ENCODE measurements around the gene IL16.

IL16 gene

DNA sequence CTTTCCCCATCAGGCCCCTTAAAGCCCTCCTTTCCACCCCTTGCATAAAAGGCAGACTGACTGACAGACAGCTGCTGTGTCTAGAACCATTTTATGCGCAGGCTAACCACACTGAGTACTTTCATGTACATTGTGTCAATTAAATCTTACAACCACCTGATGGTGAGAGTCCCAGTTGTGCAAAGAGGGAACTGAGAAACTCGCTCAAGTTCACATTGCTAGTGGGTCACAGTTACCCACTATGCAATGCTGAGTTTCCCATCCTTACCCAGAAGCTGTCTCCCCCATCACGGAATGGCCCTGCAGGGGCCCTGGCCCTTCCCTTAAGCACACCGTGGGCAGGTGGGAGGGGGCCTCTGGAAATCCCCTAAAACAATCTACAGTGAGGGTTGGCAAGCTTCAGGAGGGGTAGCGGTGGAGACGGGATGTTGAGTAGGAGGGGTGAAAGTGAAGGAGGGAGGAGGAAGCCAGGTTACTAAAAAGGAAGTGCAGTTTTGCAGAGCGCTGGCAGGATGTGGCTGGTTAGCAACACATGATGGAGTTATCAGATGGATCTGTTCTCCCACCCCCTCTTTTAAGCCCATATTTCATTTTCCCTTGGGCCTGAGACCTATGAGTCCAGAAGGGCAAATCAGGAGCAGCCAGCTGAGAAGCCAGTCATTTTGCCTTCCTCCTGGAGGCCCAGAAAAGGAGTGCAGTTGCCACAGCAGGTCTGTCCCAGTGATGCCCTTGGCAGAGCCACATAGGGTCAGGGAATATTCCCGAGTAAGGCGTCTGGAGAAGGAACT lies 97.2 kb downstream of the IL16 start:
- DNase-seq (ENCODE audit: low read depth in 2 of 2) = peak; percentile 59 to 68

DNA sequence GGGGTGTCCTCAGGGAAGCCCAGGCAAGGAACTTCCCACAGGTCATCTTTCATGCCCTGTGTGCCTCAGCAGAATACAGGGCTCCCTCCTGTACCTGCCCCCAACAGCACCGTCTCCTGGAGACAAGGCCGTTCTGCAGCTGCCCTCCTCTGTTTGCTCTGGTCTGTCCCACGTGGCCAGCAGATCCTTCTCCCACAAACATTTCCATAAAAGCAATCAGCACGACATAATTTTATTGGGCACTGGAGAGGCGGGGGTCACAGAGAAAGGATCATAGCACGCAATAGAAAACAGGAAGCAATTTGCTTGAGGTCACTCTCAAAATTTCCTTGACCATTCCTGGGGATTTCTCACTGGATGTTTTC lies 97.8 kb downstream of the IL16 start:
- DNase-seq (ENCODE audit: low read depth in 2 of 2) = no peak

DNA sequence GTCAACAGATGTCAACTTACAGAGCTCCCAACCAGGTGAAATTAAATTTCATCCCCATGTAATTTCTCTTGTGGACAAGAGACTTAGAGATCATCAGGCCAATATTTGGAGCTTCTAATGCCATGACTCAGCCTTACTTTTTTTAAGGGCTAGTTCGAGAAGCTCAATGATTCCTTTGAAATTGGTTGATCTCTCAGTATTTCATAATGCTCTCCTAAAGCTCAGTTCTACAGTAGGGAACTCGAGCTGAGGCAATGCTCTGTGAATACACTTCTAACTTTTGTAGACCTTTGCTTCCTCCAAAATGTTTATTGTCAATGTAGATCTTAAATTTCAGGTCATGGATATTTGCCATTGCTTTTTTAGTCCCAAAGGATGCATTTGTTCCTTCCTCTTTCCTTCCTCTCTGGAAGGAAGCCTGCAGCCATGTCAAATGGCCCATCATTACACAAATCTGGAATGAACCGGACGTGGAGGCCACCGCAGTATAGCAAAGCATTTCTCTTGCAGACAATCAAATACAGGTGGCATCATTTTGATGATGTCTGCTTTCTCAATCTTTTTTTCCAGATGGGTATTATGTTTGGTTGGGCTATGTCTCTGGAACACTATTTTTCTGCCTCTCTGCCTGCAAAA lies 98.9 kb downstream of the IL16 start:
- no peak for DNase-seq (ENCODE audit: low read depth in 2 of 2)

DNA sequence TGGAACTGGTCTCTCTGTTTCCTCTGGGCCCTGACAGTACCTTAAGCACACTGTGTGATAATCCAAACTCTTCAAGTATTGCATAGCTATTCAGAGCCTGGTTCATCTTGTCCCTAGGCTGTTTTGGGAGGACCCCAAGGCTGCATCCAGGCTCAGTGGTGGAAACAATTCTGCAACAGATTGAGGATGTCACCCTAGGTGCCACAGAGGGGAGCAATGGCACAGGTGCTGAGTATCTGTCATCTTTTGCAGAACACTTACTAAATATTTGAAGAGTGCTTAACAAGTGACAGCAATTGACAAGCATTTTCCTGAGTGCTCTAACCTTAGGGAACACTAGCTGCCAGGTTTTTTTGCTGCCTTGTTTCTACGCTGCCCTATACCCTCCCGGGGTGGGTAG lies 99.5 kb downstream of the IL16 start:
- no peak for DNase-seq (ENCODE audit: low read depth in 2 of 2)

DNA sequence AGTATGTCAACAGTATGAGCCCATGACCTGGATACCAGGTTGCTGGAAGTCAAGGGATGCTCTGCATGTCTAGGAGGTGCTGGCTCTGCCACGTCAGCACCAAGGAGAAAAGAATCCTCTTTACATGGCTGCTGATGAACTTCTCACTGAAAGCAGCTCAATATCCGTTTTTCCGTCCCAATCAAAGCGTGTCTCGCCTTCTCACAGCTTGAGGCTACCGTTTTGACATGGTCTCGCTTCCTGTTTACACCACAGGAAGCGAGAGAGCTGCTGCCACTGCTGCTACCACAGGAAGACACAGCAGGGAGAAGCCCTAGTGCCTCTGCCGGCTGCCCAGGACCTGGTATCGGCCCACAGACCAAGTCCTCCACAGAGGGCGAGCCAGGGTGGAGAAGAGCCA lies 100.0 kb downstream of the IL16 start:
- DNase-seq (ENCODE audit: low read depth in 2 of 2) = peak; percentile 51

DNA sequence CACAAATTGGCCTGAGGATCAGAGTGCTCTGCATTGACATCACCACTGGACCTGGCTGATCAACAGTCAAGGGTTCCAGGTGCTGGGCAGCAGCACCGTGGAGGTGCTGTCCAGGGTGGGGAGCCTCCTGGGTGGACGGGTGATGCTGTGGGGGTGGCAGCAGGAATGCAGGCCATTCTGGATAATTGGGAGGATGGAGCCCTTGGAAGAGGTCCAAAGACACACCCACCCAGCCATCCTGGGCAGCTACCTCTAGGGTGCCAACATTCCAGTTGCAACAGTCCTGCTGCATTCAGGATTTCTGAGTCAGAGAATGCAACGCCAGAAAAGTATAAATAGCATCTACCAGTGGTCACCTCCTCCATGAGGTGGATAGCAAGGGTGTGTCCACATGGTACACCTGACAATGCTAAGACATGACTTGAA lies 100.5 kb downstream of the IL16 start:
- DNase-seq (ENCODE audit: low read depth in 2 of 2) = no peak

DNA sequence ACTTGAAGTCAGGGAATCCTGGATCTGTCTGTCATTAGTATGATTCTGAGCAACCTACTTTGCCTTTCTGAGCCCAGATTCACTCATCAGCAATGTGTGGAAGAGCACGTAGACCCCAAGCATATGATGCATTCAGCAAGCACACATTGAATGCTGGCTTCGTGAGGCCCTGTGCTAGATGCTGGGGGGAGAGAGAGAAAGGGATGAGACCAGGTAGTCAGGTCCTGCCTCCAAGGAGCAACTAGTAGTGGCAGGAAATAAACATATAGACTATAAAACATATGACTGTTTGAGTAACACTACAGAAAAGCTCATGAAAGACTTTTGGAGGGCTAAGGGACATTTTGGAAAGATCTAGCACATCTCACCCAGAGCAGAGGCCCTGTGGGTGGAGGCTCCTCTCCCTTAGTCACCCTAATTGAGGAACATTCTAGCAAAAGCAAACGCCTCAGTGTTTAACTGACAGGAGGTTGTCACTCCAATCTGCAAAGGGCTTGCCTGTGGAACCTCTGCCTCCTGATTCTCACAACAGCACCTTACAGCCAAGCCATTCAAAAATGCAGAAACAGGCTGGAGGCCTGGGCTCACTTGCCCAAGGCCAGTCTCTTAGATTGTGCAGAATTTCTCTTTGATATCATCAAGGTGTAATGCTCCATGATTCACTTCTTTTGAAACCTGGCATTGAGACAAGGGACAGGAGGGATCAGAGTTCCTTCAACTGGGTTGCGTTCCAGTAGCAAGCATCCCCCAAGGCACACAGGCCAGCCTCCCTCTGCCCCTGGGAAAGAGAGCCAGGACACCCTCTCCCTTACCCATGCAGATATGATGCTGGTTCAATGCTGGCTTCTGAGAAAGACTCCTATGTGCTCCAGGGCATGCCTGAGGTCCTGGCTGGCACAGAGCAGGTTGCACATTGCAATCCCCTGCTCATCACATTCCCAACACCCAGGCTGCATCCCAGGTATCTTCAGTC lies 101.2 kb downstream of the IL16 start:
- DNase-seq (ENCODE audit: low read depth in 2 of 2) = no peak

DNA sequence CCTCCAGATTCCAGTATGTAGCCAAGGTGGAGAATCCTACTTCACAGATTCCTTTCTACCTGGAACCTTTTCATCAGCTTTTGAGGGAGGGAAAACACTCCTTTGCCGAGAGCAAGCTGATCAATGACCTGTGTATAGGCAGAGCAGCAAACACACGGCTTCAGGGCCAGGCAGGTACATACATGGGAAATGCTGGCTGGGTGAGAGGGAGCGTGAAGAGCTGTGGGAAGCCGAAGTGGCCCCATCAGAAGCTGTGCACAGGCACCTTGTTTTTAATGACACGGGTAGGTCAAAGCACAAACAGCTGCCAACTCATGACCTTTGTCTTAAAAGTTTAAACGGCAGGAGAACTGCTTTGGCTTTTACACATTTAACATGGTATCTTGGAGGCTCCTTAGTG lies 101.9 kb downstream of the IL16 start:
- DNase-seq (ENCODE audit: low read depth in 2 of 2) = no peak

DNA sequence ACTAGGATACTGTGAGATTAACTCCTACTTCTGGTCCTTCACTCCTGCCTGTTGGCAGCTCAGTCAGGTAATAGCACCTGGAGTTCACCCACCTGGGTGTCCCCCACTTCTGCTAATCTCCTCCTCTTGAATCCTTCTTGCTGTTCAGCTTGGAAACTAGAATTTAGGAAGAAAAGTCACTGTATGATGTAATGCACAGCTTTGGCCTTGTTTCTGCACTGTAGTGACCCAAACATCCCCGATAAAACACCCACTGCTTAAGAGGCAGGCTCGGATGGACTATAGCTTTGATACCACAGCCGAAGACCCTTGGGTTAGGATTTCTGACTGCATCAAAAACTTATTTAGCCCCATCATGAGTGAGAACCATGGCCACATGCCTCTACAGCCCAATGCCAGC lies 102.5 kb downstream of the IL16 start:
- DNase-seq (ENCODE audit: low read depth in 2 of 2) = no peak

DNA sequence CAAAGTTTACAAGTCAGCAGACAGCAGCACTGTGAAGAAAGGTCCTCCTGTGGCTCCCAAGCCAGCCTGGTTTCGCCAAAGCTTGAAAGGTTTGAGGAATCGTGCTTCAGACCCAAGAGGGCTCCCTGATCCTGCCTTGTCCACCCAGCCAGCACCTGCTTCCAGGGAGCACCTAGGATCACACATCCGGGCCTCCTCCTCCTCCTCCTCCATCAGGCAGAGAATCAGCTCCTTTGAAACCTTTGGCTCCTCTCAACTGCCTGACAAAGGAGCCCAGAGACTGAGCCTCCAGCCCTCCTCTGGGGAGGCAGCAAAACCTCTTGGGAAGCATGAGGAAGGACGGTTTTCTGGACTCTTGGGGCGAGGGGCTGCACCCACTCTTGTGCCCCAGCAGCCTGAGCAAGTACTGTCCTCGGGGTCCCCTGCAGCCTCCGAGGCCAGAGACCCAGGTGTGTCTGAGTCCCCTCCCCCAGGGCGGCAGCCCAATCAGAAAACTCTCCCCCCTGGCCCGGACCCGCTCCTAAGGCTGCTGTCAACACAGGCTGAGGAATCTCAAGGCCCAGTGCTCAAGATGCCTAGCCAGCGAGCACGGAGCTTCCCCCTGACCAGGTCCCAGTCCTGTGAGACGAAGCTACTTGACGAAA lies 103.1 kb downstream of the IL16 start:
- no peak for DNase-seq (ENCODE audit: low read depth in 2 of 2)

DNA sequence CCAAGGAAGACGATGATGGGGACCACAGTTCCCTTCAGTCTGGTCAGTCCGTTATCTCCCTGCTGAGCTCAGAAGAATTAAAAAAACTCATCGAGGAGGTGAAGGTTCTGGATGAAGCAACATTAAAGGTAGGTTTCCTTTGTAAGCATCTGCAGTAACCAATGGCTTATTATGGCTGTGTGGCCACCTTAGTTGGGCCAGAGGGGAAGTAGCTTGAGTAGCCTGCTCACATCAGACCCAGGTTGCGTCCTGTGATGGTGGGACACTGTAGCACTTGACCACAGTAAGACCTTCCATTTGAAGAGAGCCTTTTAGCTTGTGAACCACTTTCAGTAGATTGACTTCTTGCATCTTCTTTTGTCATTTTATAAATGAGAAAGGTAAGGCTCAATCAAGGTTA lies 104.7 kb downstream of the IL16 start:
- DNase-seq (ENCODE audit: low read depth in 2 of 2) = no peak

DNA sequence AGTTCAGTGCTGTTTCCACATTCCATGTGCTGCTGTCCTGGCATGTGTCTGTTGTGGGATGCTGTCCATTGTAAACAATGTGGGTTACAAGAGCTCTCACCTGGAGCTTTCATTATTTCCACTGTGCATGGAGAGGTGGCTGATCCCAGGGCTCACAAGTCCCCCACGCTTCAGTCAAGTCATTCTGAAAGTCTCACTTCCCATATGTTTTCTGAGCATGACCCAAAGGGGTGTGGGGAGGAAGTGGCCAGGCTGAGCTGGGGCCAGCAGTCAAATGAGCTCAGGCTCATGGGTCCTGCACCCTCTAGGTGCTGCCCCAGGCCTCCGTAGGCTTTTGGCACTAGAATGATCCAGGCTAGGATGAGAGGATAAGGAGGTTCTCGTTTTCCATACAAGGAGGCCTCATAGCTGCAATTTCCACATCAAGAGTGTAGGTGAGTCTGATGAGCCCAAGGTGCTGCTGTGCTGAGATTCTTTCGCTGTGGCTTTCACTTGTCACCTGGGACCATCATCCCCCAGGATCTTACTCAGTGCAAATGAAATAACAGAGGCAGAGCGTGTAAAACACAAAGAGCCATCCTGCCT lies 105.2 kb downstream of the IL16 start:
- DNase-seq (ENCODE audit: low read depth in 2 of 2) = no peak

DNA sequence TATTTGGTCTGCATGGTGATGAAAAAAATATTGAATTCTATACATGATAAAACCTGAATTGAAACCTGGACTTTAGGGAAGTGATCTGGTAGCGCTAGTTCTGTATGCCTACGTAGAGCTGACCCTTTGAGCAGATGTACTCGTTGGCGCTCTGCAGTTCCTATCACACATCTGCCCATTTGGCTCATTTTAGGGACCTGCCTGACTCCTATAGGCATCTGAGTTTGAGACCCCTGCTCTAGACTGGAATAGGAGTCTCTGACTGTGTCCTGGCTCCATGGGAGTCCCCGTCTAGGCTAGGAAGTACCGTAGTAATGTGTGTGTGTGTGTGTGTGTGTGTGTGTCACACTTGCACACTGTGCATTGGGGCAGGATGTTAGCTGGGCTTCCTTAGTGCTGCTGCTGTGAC lies 106.0 kb downstream of the IL16 start:
- no peak for DNase-seq (ENCODE audit: low read depth in 2 of 2)

DNA sequence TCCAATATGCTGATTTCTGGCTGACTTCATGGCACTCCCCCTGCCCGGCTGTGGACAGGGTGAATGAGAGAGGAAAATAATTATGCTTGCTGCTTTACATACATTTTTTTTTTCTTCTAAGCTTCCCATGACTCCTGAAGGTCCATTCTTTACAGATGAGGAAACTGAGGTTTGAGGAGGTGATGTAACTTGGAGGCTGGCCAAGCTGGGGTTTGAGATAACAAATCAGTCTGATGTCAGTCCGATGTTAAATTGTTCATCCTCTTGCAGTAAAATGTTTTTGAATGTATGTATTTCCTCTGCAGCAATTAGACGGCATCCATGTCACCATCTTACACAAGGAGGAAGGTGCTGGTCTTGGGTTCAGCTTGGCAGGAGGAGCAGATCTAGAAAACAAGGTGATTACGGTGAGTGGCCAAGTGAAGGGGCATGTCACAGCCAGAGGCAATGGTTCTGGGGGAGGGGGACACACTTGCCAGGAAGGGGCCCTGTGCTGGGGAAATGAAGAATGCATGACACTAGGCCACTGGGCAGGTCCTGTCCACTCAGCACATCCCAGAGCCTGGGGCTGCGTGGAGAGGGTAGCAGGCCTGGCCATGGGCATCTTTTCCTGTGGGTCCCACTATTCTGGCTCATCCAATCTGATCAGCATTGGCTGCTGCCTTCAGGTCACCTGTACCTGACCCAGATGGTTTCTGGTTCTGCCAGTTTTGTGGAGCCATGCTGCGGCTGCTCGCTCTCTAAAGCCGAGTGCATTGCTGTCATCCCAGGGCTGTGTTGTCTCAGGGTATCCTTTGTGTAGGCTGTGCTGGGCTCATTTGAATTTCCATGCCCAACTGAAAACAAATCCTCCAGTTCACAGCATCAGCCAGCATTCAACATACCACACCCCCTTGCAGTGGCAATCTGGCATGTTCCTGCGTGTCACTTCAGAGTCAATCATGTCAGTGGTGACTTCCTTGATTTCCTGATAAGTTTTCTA lies 106.9 kb downstream of the IL16 start:
- no peak for DNase-seq (ENCODE audit: low read depth in 2 of 2)

DNA sequence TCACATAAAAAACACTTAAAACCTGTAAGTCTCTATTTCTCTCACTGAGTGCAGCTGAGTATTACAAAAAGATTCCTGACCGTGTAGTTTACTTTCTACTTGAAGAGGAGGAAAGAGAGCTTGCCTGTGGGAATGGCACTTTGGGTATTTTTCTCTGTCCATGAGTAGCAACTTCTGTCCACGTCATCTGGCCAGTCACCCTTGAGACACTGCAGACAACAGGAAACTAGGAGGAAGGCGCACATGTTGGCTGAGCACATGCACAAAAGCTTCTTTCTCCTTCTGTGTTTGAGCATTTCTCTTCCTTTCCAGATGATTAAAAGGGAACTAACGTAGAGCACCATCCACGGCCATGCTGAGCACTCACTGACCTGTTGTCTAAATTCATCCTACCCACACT lies 107.5 kb downstream of the IL16 start:
- no peak for DNase-seq (ENCODE audit: low read depth in 2 of 2)

DNA sequence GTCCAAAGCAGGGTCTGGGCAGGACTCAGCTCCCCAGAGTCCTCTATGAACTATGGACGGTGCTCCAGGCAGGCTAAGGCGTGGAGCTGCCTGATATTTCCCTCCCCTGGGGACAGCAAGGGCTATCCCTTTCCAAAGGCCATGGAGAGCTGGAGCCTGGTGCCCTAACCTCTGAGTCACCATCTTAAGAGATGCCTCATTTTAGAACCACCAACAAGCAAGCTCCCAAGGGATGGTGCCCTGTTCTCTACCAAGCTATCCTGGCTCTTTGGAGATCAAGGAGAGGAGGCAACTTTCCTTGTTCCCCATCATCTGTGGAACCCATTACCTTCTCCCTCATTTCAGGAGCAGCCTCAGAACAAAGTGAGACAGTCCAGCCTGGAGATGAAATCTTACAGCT lies 111.6 kb downstream of the IL16 start:
- no peak for DNase-seq (ENCODE audit: low read depth in 2 of 2)

DNA sequence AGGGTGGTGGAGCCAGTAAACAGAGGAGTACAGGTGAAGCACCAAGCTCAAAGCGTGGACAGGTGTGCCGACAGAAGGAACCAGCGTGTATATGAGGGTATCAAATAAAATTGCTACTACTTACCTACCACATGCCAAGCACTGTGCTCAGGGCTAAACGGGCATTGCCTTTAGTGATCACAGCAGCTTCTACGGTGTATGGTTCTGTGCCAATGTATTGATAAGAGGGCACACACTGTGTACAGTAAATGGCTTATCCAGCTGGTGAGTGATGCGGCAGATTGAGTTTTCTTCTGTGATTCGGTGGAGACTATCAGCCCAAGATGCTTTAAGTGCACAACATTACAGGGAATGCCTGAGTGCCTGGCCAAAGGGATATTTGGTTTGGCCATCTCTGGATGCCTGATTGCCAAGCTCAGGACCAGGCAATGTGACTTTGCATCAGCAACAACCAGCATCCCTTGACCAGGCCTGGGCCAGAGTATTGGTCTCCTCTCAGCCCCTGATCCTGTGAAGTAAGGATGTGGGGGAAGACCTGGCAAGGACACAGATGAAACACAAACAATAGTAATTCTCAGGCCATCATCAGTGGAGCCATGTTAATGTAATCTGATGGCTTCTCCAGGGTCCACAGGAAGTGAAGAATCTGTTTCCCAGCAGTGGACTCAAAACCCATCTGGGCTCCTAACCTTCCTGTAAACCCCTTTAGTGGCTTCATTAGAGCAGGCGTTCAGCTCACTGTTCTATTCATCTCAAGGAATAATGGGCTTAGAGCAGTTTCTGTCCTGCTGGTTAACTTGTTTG lies 113.2 kb downstream of the IL16 start:
- no peak for DNase-seq (ENCODE audit: low read depth in 2 of 2)

DNA sequence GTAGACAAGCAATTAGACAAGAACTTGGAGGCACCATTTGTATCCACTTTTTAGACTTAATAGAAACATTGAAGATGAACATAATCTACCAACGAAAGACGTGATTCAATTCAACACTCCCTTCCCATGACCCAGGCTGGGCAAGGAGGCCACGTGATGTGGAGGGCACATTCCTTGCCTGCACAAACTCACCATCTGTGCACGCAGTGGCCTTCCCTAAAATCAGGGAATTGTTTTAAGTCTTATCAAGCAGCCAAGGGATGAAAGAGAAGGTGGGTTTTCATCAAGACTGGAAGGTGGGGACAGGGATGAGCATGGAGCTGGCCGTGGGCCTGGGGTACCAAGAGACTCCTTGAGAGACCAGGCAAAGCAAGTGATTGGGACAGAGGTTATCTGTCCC lies 113.8 kb downstream of the IL16 start:
- no peak for DNase-seq (ENCODE audit: low read depth in 2 of 2)

DNA sequence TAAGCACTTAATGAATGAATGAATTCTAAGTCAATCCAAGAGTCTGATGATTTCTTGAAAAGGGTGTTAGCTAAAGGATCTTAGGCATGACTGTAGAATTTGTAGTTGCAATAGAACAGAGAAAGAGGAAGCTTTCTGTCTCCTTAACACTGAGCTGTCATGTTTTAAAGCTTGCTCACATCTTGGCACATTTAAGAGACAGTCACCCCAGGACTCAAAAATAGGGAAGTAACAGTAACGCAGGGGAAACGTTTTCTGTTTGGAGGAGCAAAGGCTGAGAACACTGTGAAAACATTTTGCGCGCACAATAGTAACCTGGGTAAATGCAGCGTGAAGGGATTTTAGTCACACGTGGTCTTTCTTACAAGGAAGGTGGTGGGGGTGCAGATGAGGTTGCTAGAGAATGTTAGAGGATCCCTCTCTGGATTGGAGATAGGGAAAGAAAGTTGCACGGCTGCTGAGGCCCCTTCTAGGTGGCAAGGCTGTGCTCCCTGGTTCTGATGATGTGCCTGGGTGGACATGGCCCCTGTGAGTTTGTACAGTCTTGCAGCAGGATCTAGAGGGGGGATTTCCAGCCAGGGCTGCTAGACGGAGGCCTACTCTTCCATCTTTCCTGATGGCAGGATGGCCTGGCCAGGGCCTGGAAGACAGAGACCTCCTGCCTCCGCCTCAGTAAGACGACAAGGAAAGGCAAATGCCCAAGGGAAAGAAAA lies 115.2 kb downstream of the IL16 start:
- DNase-seq (ENCODE audit: low read depth in 2 of 2) = no peak

All from stimulated activated CD8-positive, alpha-beta memory T cell treated with anti-CD3 and anti-CD28 coated beads, Interleukin-15, amount 100 ng/mL, for 4 hours (primary cell).